ENCODE data around the gene CYLD. TPM values are rescaled to one million over a fixed set of nuclear protein-coding genes. Genes with fewer than 3 reads are reported as not detected.
A peak's percentile ranks its signal among the peaks of the same experiment; 100 is the strongest.

Gene CYLD
- total RNA-seq (48.0 TPM), polyA plus RNA-seq (ENCODE audit: insufficient read depth, low read depth, low replicate concordance) (8.9 TPM)
- long read RNA-seq, donor 1, partial matches to known transcripts: 0 of 2 reads
- long read RNA-seq, donor 1, other reads (novel, unspliced or antisense): 0 of 2 reads
- long read RNA-seq, donor 2: 0 reads
- long read RNA-seq, donor 3, partial matches to known transcripts: 0 of 1 reads
- long read RNA-seq, donor 3, other reads (novel, unspliced or antisense): 0 of 1 reads
- long read RNA-seq, donor 4: 0 reads
- long read RNA-seq, donor 5: 0 reads
- long read RNA-seq, donor 6: 0 reads
- long read RNA-seq, donor 7, transcript CYLD-214 (18 exons, 3,513 nt): minor isoform, 7 of 35 reads
- long read RNA-seq, donor 7, transcript CYLD-202 (18 exons, 3,536 nt): major isoform, 8 of 35 reads
- long read RNA-seq, donor 7, partial matches to known transcripts: 8 of 35 reads
- long read RNA-seq, donor 7, other reads (novel, unspliced or antisense): 12 of 35 reads
- long read RNA-seq, donor 8, partial matches to known transcripts: 0 of 2 reads
- long read RNA-seq, donor 8, other reads (novel, unspliced or antisense): 0 of 2 reads
- long read RNA-seq, donor 9: 0 reads
- long read RNA-seq, donor 10: 0 reads

DNA sequence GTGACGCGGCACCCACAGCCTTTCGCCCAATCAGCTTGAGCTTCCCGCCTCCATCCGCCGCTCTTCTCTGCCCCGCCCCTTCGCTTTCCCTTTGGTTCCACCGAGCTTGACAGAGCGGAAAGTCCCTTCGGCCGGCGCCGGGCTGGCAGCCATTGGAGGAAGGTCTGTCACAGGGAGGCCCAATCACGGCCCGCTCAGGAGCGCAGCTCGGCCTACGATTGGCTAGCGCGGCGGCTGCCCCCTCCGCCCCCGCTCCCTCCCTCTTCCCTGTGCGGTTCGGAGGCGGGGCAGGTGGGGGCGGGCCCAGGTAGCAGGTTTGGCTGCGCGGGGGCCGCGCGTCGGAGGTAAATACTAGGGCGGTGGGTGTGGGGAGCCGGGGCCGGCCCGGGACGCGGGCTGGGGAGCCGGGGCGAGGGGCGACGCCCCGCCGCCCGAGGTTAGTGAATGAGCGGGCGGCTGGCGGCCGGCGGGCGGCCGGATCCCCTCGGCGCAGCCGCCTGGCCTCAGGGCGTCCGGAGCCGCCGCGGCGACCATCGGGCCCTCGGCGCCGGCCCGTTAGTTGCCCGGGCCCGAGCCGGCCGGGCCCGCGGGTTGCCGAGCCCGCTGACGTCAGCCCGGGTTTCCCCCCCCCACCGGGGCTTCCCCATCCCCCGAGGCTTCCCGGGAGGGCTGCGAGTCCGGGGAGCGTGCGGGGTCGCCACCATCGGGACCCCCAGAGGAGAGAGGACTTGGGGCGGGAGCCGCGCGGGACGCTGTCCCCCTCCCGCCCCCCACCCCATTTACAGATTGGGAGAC is at the start of gene CYLD:
CYLD (plus strand) TSS at position 306 of the 795 bp plus-strand sequence. CDS start 7,613 bp downstream, outside the sequence.
- Histone ChIP-seq H3K27ac (ENCODE audit: low read depth in 2 of 2, low read length in 2 of 2) (peak within 1 kb of the TSS; percentile 45 to 79), H3K4me3 (ENCODE audit: low read length in 3 of 3) (peak within 1 kb of the TSS; percentile 79 to 92 (median 83)), H3K27me3 (ENCODE audit: control insufficient read depth, insufficient read depth, low read length) (no peaks in the 10 kb centered on the region), H3K4me1 (ENCODE audit: control insufficient read depth in 2 of 3, insufficient read depth in 2 of 3, low read depth in 1 of 3, low read length in 3 of 3) (peaks cover 2 to 5% (median 3%) of the 10 kb centered on the region in 3 donors), H3K36me3 (ENCODE audit: control insufficient read depth in 2 of 3, insufficient read depth in 3 of 3, low read length in 3 of 3) (no peaks in the 10 kb centered on the region), H3K9ac (ENCODE audit: low read length in 3 of 3) (peak within 1 kb of the TSS; percentile 58 to 85 (median 83)), H3K9me3 (ENCODE audit: control insufficient read depth in 2 of 3, insufficient read depth in 1 of 3, low read length in 3 of 3) (no peaks in the 10 kb centered on the region)
- intact Hi-C loops (cut with DNase I): no loop called here
- peak; percentile 99 for FAIRE-seq
- TF ChIP-seq, protein P1, sequence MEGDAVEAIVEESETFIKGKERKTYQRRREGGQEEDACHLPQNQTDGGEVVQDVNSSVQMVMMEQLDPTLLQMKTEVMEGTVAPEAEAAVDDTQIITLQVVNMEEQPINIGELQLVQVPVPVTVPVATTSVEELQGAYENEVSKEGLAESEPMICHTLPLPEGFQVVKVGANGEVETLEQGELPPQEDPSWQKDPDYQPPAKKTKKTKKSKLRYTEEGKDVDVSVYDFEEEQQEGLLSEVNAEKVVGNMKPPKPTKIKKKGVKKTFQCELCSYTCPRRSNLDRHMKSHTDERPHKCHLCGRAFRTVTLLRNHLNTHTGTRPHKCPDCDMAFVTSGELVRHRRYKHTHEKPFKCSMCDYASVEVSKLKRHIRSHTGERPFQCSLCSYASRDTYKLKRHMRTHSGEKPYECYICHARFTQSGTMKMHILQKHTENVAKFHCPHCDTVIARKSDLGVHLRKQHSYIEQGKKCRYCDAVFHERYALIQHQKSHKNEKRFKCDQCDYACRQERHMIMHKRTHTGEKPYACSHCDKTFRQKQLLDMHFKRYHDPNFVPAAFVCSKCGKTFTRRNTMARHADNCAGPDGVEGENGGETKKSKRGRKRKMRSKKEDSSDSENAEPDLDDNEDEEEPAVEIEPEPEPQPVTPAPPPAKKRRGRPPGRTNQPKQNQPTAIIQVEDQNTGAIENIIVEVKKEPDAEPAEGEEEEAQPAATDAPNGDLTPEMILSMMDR (IDR thresholded peaks at IDR 0.05; ENCODE audit: borderline replicate concordance, extremely low read depth, insufficient read depth): no peak
- peak; percentile 100 for DNase-seq

- Histone ChIP-seq H3K9ac (ENCODE audit: low read length in 3 of 3) (no peak overlapping the region), H3K4me3 (ENCODE audit: low read length in 3 of 3) (no peak overlapping the region), H3K4me1 (ENCODE audit: control insufficient read depth in 2 of 3, insufficient read depth in 2 of 3, low read depth in 1 of 3, low read length in 3 of 3) (peaks cover 0 to 8% (median 0%) of the 10 kb centered on the region in 3 donors), H3K27me3 (ENCODE audit: control insufficient read depth, insufficient read depth, low read length) (no peaks in the 10 kb centered on the region), H3K9me3 (ENCODE audit: control insufficient read depth in 2 of 3, insufficient read depth in 1 of 3, low read length in 3 of 3) (no peaks in the 10 kb centered on the region), H3K27ac (ENCODE audit: low read depth in 2 of 2, low read length in 2 of 2) (no peak overlapping the region), H3K36me3 (ENCODE audit: control insufficient read depth in 2 of 3, insufficient read depth in 3 of 3, low read length in 3 of 3) (no peaks in the 10 kb centered on the region)
- TF ChIP-seq, protein P1 (IDR thresholded peaks at IDR 0.05; ENCODE audit: borderline replicate concordance, extremely low read depth, insufficient read depth): no peak
- intact Hi-C loops (cut with DNase I): no loop called here
- FAIRE-seq (no peak), DNase-seq (no peak)
These were observed 49.3 kb upstream of the CYLD start for GRCh38 chr16:50692644-50692998.

- FAIRE-seq (no peak), DNase-seq (peak in 1 of 5 donors; percentile 76)
- Histone ChIP-seq H3K27ac (ENCODE audit: low read depth in 2 of 2, low read length in 2 of 2) (no peak within 1 kb of the TSS), H3K9me3 (ENCODE audit: control insufficient read depth in 2 of 3, insufficient read depth in 1 of 3, low read length in 3 of 3) (no peaks in the 10 kb centered on the region), H3K27me3 (ENCODE audit: control insufficient read depth, insufficient read depth, low read length) (no peaks in the 10 kb centered on the region), H3K4me1 (ENCODE audit: control insufficient read depth in 2 of 3, insufficient read depth in 2 of 3, low read depth in 1 of 3, low read length in 3 of 3) (peaks cover 0 to 8% (median 0%) of the 10 kb centered on the region in 3 donors), H3K36me3 (ENCODE audit: control insufficient read depth in 2 of 3, insufficient read depth in 3 of 3, low read length in 3 of 3) (no peaks in the 10 kb centered on the region), H3K9ac (ENCODE audit: low read length in 3 of 3) (no peak within 1 kb of the TSS), H3K4me3 (ENCODE audit: low read length in 3 of 3) (peak within 1 kb of the TSS in 2 of 3 donors; percentile 32 to 38)
- intact Hi-C loops (cut with DNase I): no loop called here
- TF ChIP-seq, protein P1 (IDR thresholded peaks at IDR 0.05; ENCODE audit: borderline replicate concordance, extremely low read depth, insufficient read depth): no peak
These were observed 48.7 kb upstream of the CYLD start, which contains the start of gene NOD2 for GRCh38 chr16:50692999-50693781. NOD2 (plus strand) TSS chr16:50693606; CDS start chr16:50699496, 5,890 bp downstream.
